ENCODE measurements around the gene TTLL11. TPM values are rescaled to one million over a fixed set of nuclear protein-coding genes. Genes with fewer than 3 reads are reported as not detected.

TTLL11 gene
- total RNA-seq, 1 donor from 2014 or later = 23.6 TPM

DNA sequence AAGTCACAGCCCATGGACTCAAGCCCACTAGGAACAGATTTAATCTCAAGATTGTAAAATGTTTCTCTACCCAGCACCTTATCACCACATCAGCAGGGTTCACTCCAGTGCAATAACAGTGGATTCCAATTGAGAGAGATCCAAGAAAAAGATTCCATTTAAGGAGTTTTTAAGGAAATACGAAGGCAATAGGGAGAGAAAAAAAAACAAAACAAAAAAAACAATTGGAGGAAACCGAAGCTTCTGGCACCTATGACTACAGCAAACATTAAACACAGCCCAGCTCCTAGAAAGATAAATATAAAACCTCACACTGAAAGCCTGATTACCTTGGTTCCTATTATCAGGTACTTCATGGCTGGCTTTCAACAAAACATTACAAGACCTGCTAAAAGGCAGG, 249.0 kb downstream of the TTLL11 start:
- FAIRE-seq (no peak), DNase-seq (ENCODE audit: low spot score in 2 of 2) (no peak)

DNA sequence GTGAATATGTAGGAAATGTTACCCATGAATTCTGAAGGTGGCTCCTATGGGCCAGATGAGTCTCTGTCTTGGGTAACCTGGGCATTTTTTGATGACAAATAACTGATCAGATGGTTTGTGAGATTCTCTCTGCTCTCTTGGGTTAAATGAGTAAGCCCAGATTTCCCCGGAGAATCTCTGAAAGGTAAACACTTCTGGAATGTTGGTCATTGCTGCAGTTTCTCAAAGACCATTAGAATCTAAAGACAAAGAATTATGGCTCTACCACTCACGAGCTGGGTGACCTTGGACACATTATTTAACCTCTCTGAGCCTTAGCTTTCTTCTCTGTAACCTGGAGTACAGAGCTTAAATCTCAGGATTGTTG, 250.5 kb downstream of the TTLL11 start:
- FAIRE-seq = no peak
- no peak for DNase-seq (ENCODE audit: low spot score in 2 of 2)

- DNase-seq (ENCODE audit: low spot score in 2 of 2) (no peak), FAIRE-seq (no peak)
These were observed 251.1 kb downstream of the TTLL11 start for GRCh38 chr9:121841771-121842611.

- DNase-seq (ENCODE audit: low spot score in 2 of 2) (no peak), FAIRE-seq (no peak)
These were observed 252.0 kb downstream of the TTLL11 start for GRCh38 chr9:121840838-121841760.

DNA sequence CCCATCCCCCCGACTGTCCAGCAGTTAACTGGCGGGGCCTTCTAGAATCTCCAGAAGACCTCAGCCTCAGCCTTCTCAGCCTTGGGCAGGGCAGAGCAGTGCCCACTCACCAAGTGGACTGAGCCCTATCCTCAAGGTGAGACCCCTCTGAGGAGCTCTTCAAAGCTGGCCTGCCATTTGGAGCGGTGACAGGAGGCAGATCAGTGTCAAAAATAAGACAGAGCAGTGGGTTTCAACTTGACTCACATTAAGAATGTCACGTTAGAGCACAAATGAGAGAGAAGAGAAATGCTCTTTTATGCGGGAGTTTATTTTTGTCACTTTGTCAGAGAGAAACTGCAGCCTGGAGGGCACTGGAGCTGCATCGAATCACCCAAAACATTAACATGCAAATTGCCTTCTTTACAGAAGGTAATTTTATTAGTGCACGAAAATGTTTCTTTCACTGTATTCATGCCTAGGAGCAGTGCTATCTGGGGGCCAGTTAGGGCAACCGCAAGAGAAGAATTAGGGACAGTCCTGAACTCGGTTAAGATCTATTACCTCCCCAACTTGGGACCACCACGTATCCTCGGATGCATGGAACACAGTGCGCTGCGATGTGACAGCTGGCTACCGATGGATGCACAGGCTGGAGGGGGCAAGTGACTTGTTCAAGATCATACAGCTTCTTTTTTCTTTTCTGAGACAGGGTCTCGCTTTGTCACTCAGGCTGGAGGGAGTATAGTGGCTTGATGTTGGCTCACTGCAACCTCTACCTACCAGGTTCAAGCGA, 253.2 kb downstream of the TTLL11 start:
- DNase-seq (ENCODE audit: low spot score in 2 of 2) = no peak
- no peak for FAIRE-seq

DNA sequence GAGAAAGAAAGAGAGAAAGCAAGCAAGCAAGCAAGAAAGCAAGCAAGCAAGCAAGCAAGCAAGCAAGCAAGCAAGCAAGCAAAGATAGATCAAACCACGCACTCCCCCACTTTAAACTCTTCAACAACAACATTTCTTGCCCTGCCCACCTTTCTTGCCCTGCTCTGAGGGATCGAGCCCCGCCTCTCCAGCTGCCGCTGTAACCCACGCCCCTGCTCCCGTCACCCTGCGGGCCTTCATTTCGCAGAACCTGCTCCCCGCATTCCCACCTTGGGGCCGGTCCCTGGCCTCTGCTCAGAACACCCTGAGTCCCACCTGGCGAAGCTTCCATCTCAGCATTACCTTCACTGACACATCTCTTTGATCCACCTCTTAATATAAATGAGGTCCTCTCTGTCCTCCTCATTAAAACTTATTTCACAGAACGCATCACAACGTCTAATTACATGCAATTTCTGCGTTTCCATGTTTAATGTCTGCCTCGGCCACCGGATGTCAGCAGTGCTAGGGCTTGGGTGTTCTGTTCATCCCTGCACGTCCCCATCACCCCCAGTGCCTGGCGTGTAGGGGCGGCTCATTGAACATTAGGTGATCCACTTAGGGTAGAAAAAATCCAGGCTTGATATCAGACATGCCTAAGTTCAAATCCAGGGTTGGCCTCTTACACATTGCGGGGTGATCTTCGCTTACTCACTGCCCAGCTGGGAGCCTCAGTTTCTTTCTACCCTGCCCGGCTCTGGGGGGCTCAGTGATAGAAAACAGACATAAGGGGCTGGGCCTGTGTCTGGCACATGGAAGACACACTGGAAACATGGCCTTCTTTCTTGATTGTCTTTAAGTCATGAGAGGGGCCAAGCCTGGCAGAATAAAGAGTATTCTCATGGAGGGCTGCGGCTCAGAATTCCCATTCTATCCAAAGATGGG, 254.1 kb downstream of the TTLL11 start:
- DNase-seq (ENCODE audit: low spot score in 2 of 2) (no peak), FAIRE-seq (no peak)

- DNase-seq (ENCODE audit: low spot score in 2 of 2) (no peak), FAIRE-seq (no peak)
These were observed 255.8 kb downstream of the TTLL11 start for GRCh38 chr9:121837113-121837961.

GRCh38 chr9:121836366-121836885, 256.7 kb downstream of the TTLL11 start:
- DNase-seq (ENCODE audit: low spot score in 2 of 2) (no peak), FAIRE-seq (no peak)

DNA sequence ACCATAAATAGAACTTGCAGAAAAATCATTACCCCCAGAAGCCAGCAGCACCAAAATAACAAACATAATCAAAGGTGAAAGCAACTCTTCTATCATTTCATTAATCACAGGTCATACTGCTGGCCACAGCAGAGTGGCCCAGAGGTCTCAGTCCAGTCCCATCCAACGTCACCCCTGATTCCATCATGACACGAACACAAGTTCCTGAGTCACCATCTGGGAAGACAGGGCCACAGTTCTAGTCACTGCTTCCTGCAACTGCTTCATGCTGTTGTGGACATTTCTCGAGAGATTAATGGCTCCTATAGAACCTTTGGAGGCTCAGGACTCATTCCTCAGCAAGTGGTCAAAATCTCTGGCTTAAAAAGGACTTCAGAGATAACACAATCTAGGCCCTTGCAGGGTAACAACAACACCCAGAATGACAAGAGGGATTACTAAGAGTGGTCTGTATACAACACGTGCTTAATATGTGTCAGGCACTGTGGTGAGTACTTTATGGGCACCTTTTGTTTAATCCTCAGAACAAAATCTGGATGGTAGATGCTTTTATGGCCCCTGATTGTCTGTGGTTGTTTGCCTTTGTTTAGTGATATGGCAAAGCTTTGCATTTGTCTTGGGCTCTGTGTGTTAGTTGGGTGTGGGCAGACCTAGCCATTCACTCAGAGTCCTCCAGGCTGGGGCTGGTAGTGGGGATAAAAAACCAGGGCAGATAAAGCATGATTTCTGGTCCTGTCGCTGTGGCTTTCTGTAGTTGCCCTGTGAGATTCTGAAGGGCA, 257.3 kb downstream of the TTLL11 start:
- DNase-seq (ENCODE audit: low spot score in 2 of 2) (no peak), FAIRE-seq (no peak)

DNA sequence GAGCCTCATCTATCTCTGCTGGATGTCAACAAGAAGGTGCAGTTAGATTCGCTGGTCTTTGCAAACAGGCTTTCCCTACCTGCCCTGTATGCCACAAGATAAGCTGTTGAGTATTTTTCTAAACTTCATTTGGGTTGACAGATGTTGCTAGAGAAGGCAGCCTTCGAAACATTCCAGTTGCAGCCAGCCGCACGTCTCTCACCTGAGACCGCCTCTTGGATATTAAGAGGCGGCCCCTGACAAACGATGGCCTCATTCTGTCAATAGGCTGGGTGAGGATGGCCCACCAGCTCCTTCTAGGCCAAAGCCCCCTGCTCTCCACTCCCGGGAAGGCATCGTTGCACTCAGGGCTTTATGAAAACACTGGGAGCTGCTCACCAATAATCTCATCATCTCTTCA, 260.0 kb downstream of the TTLL11 start:
- no peak for FAIRE-seq
- no peak for DNase-seq (ENCODE audit: low spot score in 2 of 2)

GRCh38 chr9:121831869-121832268, 261.2 kb downstream of the TTLL11 start:
- no peak for DNase-seq (ENCODE audit: low spot score in 2 of 2)
- no peak for FAIRE-seq

DNA sequence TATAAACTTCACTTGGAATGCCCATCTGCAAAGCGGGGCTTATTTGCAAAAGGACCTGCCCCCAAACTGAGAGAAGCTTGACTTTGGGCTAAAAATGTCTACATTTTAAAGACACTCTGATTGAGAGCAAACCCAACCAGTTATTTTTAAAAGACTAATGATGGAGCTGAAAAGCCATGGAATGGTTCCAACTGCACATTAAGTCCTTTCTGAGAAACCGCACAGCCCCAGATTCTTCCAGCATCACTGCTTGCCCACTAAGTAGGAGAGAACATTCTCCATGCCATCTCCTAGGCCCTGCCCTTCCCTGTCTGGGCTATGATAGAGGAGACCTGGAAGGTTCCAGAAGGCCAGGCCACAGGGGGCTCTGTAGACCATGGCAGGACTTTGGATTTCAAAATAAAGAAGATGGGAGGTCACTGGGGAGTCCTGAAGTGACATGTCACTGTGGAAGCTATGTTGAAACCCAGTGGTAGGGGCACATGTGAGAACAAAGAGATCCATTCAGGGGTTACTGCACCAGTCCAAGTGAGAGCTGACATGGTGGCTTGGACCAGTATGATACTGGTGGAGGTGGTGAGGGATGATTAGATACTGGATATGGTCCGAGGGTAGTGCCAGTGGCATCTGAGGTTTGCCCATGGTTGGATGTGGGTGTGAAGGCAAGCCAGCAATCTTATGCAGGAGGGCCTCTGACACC, 262.5 kb downstream of the TTLL11 start:
- DNase-seq (ENCODE audit: low spot score in 2 of 2) (no peak), FAIRE-seq (no peak)

GRCh38 chr9:121827251-121827967, 265.7 kb downstream of the TTLL11 start:
- FAIRE-seq (no peak), DNase-seq (ENCODE audit: low spot score in 2 of 2) (no peak)

DNA sequence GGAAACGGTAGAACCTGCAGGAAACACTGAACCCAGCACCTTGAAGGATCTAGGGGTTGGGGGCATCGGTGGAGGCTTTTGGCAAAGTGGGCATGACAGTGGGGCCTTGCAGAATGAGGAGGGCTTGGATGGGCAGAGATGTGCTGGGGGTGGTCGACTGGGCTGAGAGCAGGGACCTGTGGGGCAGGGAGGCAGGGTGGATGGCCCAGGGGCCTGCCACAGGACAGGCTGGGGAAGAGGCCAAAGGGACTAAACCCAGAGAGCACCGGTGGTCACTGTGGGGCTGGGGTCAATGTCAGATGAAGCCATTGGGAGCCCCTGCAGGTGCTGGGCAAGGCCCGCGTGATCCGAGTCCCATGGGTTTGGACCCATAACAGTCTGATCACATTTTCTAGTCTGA, 266.4 kb downstream of the TTLL11 start:
- DNase-seq (ENCODE audit: low spot score in 2 of 2) = no peak

DNA sequence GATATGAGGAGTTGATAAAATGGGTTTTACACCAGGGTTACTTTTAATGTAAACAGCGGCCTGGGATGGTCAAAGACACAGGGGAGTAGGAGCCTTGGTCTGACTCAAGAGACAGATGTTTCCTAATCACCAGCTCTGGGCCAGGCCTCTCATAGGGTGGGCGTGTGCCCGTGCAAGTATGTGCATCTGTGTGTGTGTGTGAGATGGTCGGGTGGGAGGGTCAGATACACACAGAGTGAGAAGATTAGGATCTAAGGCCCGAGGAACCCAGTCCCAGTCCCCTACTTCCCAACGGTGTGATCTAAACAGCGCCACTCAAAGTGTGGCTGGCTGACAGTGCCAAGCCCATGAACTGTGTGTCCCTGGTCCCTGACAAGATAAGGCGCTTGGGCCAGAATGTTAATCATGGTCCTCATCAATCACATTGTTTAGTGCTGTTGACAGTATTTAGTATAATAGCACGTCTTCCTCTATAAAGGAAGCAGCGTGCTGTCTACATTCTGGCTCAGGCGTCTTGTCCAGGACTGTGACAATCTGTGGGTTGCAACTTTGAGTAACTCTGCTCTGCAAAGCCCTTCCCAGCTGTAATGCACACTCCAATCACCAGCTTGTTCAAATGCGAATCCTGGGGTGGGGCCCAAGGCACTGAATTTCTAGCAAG, 267.9 kb downstream of the TTLL11 start:
- DNase-seq (ENCODE audit: low spot score in 2 of 2) (no peak), FAIRE-seq (no peak)

More for the DNA sequence above, 266.4 kb downstream of the TTLL11 start:
- FAIRE-seq = no peak

DNA sequence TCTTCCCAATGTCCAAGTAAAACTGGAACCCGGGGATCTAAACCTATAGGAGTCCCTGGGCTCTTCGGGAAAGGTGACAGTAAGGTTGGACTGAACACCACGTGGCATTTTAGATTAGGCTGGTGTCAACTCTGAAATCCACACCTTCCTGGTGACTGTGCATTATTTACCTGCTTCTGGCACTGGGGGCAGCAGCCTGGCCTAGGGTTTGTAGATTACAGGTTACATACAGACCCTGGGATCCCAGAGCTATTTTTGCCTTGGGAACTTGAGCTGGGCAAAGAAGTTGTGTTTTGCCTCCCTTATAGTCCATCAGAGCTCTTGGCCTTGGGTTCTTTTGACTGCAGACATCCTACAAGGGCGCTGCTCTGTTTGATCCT, 268.5 kb downstream of the TTLL11 start:
- no peak for FAIRE-seq
- DNase-seq (ENCODE audit: low spot score in 2 of 2) = no peak

All from frontal cortex (tissue), 4 donors.